IgD-negative memory B cell (primary cell): Measurements from ENCODE around the gene SLC35B1. TPM values are rescaled to one million over a fixed set of nuclear protein-coding genes. Genes with fewer than 3 reads are reported as not detected.
A peak's percentile ranks its signal among the peaks of the same experiment; 100 is the strongest.
"Not testable (repeated sequence)": the region's sequence is repeated elsewhere in the genome, so short reads cannot be mapped to it uniquely, and the experiment has no call there.

Experiments
- H3K27ac Mint-ChIP-seq, 3 donors: one replicate each; pipeline ENCODE4 v1.8.0; 2020 to 2022; ENCODE audit warnings: mild to moderate bottlenecking in 3 of 3, mixed read lengths in 3 of 3, moderate library complexity in 1 of 3
- H3K27me3 Mint-ChIP-seq: one replicate; pipeline ENCODE4 v1.8.0; 2021; ENCODE audit warnings: mixed read lengths
- H3K36me3 Mint-ChIP-seq: one replicate; pipeline ENCODE4 v1.8.0; 2020; ENCODE audit warnings: mild to moderate bottlenecking, mixed read lengths
- H3K4me1 Mint-ChIP-seq, 3 donors: one replicate each; pipeline ENCODE4 v1.8.0; 2020 to 2022; ENCODE audit warnings: mixed read lengths in 3 of 3, mild to moderate bottlenecking in 1 of 3
- H3K4me3 Mint-ChIP-seq, 4 donors: one replicate each; pipeline ENCODE4 v1.8.0; 2020 to 2022; ENCODE audit warnings: mild to moderate bottlenecking in 4 of 4, mixed read lengths in 4 of 4, moderate library complexity in 3 of 4
- H3K9me3 Mint-ChIP-seq, 3 donors: one replicate each; pipeline ENCODE4 v1.8.0; 2020 to 2021; ENCODE audit warnings: mixed read lengths in 3 of 3, mild to moderate bottlenecking in 1 of 3
- polyA plus RNA-seq: library from polyadenylated mRNA; unstranded; fragments of 300-500 nt; fragmentation: Illumina TruSeq; gene quantifications from one replicate; pipeline ENCODE4 v1.2.3, GENCODE V29; 2021

The SLC35B1 gene
- polyA plus RNA-seq, 1 donor from 2014 or later: 27.7 TPM

DNA sequence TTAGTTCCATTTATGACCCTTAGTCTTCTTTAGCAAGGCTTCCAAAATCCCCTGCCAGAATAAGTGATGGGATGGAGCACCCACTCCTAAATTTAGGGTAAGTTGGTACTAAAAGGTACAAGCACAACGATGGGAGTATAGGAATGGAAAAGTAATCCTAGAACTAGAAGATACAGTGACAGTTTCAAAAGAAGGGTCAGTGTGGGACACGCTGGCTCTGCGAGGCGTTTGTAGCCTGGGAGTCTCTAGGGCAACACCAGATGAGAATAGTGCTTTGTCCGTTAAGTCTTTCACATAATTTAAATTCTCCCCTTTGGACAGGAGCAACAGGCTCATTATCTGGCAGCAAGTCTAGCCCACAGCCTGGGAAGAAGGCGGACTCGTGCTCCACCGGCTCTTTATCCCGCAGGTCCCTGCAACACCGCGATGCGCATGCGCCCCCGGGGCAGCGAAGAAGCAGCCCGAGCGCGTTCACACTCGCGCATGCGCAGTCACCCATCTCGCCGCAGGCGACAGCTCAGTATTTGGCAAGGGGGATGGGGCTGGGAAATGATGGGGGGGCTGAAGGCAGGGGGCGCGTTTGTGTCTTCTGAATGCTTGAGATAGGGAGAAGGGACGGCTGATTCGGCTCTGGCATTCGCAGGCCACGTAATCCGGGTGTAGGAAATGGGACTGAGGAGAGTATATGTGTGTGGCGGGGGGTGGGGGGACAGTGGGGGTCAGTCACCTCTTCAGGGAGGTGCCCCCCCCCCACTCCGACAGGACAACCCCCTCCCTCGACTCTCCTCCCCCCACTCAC lies 30.4 kb downstream of the SLC35B1 start:
- Mint-ChIP-seq H3K4me1 (peaks cover 24 to 37% (median 27%) of the 10 kb centered on the region in 3 donors), H3K36me3 (peaks cover 4% of the 10 kb centered on the region), H3K27ac (peak overlapping the region; percentile 92 to 100 (median 99)), H3K4me3 (peak overlapping the region; percentile 90 to 98 (median 94)), H3K27me3 (no peaks in the 10 kb centered on the region), H3K9me3 (no peaks in the 10 kb centered on the region)

DNA sequence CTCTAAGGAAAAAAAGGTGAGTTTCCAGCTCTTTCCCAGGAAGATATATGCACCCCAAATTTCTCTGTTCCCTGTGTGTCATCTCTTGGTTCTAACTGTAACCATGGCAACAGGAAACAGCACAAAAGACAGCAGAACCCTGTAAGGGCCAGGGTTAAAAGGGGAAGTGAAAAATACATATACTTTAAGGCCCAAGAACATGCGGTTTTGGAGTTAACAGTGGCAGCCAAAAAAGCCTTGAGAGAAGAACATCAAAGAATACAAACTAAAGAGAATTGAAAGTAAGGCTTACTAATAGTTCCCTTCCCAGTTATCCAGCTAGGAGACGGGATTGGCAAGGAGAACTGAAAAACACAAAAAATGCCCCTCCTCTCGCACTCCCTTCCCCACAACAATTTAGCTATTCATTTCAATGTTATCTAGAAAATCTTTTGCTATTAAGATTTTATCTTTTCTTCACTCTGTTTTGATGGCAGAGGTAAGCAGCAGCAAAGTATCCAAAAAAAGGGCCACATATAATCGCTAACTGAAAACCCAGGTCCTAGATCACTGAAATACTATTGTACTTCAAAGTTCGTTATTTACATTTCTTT lies 31.4 kb downstream of the SLC35B1 start:
- Mint-ChIP-seq H3K36me3 (peaks cover 4% of the 10 kb centered on the region), H3K27me3 (no peaks in the 10 kb centered on the region), H3K4me3 (peak overlapping the region; percentile 90 to 98 (median 94)), H3K27ac (peak overlapping the region; percentile 92 to 100 (median 99)), H3K4me1 (peaks cover 24 to 39% (median 29%) of the 10 kb centered on the region in 3 donors), H3K9me3 (no peaks in the 10 kb centered on the region)

DNA sequence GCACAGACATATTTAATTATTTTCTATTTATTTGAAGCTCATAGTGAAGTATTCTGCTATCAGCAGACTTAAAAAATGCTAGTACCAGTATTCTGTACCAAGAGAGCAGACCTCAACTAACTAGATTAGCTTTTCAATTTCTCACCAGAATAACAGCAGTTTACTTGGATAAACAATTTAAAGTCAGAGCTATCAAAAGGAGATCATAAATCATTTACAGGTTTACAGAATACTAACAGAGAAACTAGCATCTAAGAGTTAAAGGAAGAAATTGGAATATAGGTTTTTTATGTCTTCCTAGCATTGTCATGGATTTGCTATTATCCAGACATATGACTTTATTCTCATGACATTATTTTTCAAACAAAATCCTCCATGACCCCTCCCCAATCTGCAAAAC lies 33.3 kb downstream of the SLC35B1 start:
- peak overlapping the region; percentile 92 to 100 (median 99) for H3K27ac Mint-ChIP-seq
- H3K9me3 Mint-ChIP-seq: no peaks in the 10 kb centered on the region
- H3K27me3 Mint-ChIP-seq: no peaks in the 10 kb centered on the region
- H3K36me3 Mint-ChIP-seq: peaks cover 4% of the 10 kb centered on the region
- peak overlapping the region in 2 of 4 donors; percentile 81 to 90 for H3K4me3 Mint-ChIP-seq
- peaks cover 24 to 48% (median 32%) of the 10 kb centered on the region in 3 donors for H3K4me1 Mint-ChIP-seq

DNA sequence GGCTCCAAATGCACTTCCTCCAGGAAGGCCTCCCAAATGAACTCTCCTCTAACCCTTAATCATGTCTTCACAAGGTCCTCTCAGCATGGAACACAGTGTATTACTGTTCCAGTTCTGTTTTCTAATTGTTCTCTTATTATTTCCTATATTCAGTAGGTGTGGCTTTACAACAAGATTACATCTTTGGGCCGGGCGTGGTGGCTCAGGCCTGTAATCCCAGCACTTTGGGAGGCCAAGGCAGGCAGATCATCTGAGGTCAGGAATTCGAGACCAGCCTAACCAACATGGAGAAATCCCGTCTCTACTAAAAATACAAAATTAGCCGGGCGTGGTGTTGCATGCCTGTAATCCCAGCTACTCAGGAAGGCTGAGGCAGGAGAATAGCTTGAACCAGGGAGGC lies 34.1 kb downstream of the SLC35B1 start:
- H3K36me3 Mint-ChIP-seq, H3K9me3 Mint-ChIP-seq, H3K4me3 Mint-ChIP-seq, H3K27me3 Mint-ChIP-seq: not testable (repeated sequence)
- H3K27ac Mint-ChIP-seq: peak overlapping the region in 2 of 3 donors; percentile 49 to 92
- H3K4me1 Mint-ChIP-seq: peaks cover 24 to 48% (median 32%) of the 10 kb centered on the region in 3 donors

DNA sequence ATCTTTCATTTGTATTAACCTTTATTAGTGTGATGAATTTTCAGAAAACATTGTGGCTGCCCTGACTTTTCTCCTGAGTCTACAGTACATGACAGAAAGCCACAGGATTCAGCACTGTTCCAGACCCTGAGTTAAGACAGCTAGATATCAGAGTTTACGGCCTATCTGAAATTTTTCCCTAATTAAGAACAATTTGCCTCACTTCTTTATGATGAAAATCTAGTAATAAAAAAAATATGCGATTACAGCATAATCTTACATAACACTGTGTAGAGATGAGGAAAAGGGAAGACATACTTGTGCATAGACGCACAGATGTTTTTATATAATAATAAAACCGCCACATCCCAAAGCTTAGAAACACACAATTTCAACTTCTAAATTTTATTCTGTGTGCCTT lies 37.1 kb downstream of the SLC35B1 start:
- H3K27me3 Mint-ChIP-seq: no peaks in the 10 kb centered on the region
- peak overlapping the region; percentile 45 to 78 (median 71) for H3K27ac Mint-ChIP-seq
- H3K9me3 Mint-ChIP-seq: no peaks in the 10 kb centered on the region
- H3K4me3 Mint-ChIP-seq: peak overlapping the region in 1 of 4 donors; percentile 22
- peaks cover 13 to 32% (median 20%) of the 10 kb centered on the region in 3 donors for H3K4me1 Mint-ChIP-seq
- peaks cover 4% of the 10 kb centered on the region for H3K36me3 Mint-ChIP-seq

DNA sequence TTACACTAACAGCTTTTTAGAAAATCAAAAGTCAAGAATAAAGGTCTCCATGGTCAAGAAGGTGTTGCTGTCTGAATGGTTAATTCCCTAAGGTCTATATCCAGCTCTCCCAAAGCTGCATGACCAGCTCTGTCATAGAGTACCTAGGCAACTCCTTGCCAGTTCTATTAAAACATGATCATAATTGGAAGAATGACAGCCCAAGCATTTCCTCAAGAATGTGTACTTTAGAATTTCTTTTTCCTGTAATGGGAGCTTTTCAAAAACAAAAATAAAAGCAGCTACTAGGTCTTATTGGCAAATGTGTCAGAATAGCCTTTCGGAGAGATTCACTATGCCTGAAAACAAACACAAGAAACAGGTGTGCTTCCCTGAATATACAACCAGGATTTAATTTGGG lies 37.8 kb downstream of the SLC35B1 start:
- Mint-ChIP-seq H3K9me3 (no peaks in the 10 kb centered on the region), H3K36me3 (peaks cover 2% of the 10 kb centered on the region), H3K27ac (peak overlapping the region; percentile 45 to 71 (median 71)), H3K27me3 (no peaks in the 10 kb centered on the region), H3K4me1 (peaks cover 10 to 28% (median 19%) of the 10 kb centered on the region in 3 donors), H3K4me3 (no peak overlapping the region)

DNA sequence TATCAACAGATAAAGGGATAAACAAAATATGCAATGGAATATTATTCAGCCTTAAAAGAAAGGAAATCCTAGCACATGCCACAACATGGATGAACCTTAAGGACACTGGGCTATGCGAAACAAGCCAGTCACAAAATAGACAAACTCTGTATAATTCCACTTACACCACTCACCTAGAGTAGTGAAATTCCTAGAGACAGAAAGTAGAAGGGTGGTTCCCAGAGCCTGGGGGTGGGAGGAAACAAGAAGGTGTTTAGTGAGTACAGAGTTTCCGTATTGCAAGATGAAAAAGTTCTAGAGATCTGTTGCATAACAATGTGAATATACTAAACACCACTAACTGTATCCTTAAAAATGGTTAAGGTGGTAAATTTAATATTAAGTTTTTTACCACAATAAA lies 39.9 kb downstream of the SLC35B1 start:
- peaks cover 15 to 28% (median 16%) of the 10 kb centered on the region in 3 donors for H3K4me1 Mint-ChIP-seq
- H3K36me3 Mint-ChIP-seq: no peaks in the 10 kb centered on the region
- no peaks in the 10 kb centered on the region for H3K27me3 Mint-ChIP-seq
- no peaks in the 10 kb centered on the region for H3K9me3 Mint-ChIP-seq
- no peak overlapping the region for H3K4me3 Mint-ChIP-seq
- H3K27ac Mint-ChIP-seq: no peak overlapping the region

DNA sequence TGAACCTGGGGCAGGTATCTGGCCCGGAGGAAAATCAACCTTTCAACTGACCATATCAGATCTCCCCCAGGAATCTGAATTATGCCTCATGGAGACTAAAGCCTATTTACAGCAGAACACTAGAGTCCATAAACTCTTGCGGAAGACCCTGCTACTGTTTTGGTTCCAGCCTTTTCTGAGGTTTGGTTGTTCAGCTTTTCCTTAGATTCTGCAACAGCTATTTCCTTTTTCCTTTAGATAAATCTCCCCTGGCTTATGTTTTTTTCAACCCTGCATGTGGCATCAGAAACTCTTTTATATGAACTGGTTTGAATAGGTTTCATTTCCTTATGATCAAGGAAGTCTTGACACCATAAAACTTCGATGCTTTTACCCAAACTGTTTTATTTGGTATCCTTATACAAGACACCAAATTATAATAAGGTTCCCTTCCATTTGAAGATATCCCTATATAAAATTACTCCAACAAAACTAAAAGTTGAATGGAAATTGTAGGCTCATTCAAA lies 43.0 kb downstream of the SLC35B1 start:
- Mint-ChIP-seq H3K4me3 (peak overlapping the region in 1 of 4 donors; percentile 0), H3K27ac (peak overlapping the region in 1 of 3 donors; percentile 33), H3K27me3 (no peaks in the 10 kb centered on the region), H3K4me1 (peaks cover 19 to 34% (median 28%) of the 10 kb centered on the region in 3 donors), H3K36me3 (peaks cover 4% of the 10 kb centered on the region), H3K9me3 (no peaks in the 10 kb centered on the region)

DNA sequence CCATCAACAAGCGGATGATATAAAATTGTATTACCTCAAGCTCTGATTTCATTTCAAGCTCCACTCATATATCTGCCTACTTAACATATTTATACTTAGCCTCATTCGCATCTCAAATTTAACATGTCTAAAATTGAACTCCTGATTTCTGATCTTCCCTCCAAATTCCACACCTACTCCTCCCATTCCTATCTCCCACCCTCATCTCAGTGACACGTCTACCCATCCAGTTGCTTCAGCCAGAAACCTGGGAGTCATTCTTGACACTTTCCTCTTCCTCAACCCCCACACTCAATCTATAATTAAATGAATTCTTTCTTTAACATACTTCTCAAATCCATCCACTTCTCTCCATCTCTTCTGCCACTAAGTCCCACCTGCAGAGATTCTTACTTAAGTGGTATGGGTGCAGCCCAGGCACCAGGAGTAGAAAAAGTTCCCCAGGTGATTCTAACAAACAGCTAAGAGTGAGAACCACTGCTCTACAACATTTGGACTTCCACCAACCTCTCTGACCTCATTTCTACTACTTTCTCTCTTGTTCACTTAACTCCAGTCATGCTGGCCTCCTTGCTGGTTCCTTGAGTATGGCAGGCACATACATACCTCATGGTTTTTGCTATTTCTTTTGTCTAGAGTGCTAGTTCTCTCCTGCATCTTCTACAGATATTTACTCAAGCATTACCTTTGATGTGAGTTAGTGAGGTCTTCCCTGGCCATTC lies 47.9 kb downstream of the SLC35B1 start:
- Mint-ChIP-seq H3K27me3 (no peaks in the 10 kb centered on the region), H3K27ac (no peak overlapping the region), H3K9me3 (no peaks in the 10 kb centered on the region), H3K4me3 (peak overlapping the region in 1 of 4 donors; percentile 48), H3K4me1 (peaks cover 25 to 44% (median 41%) of the 10 kb centered on the region in 3 donors), H3K36me3 (peaks cover 14% of the 10 kb centered on the region)

DNA sequence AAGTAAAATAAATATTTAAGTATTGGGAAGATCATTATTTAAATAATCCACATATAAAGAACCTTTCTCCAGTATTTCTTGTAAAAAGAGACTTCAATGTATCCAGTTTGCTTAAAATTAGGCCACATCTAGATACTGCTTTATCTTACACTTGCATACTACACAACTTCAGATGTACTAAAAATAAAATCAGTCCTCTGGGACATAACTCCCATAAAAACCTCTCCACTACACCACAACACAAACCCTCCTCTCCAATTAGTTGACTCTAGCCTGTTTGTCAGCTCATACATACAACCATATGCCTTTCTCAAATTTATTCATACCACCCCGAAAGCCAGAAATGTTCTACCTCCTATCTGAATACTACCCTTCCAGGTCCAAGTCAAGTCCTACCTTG lies 51.5 kb downstream of the SLC35B1 start:
- Mint-ChIP-seq H3K9me3 (no peaks in the 10 kb centered on the region), H3K27ac (no peak overlapping the region), H3K36me3 (peaks cover 11% of the 10 kb centered on the region), H3K27me3 (no peaks in the 10 kb centered on the region), H3K4me1 (peaks cover 25 to 44% (median 41%) of the 10 kb centered on the region in 3 donors), H3K4me3 (no peak overlapping the region)

Other genes with a start within 250 kb of the SLC35B1 start
- not detected for gene NGFR, start 212.7 kb downstream of the SLC35B1 start, polyA plus RNA-seq
- gene NXPH3, start 132.1 kb downstream of the SLC35B1 start, polyA plus RNA-seq: not detected
- gene SPOP, start 29.9 kb downstream of the SLC35B1 start, polyA plus RNA-seq: 90.5 TPM
- gene FAM117A, start 56.2 kb upstream of the SLC35B1 start, polyA plus RNA-seq: 81.6 TPM
- gene KAT7, start 80.7 kb upstream of the SLC35B1 start, polyA plus RNA-seq: 48.6 TPM
- gene TAC4, start 140.1 kb upstream of the SLC35B1 start, polyA plus RNA-seq: not detected